HepG2 (cell line): Measurements from ENCODE around the gene SLC35G2. TPM values are rescaled to one million over a fixed set of nuclear protein-coding genes. Genes with fewer than 3 reads are reported as not detected.

ENCODE experiments used
- DNMT1 ChIP-seq: sonication (generic); formaldehyde crosslinking; IDR thresholded peaks from 2 replicates; pipeline ENCODE4 v1.5.1; 2020; ENCODE audit warnings: mild to moderate bottlenecking, missing genetic modification reagents
- IRF1 ChIP-seq: sonication (generic); formaldehyde crosslinking; IDR thresholded peaks from 2 replicates; pipeline ENCODE4 v1.4.0; 2020; ENCODE audit warnings: low read depth, mild to moderate bottlenecking, missing genetic modification reagents
- KDM2A ChIP-seq: sonication (generic); formaldehyde crosslinking; IDR thresholded peaks from 2 replicates; pipeline ENCODE4 v1.4.0; 2020; ENCODE audit warnings: low read depth, missing genetic modification reagents, borderline replicate concordance
- MAFF ChIP-seq: IDR thresholded peaks from 2 replicates; pipeline ENCODE4 v1.6.1; 2011; ENCODE audit warnings: low read depth, low read length, improper control_type of control experiment
- NFE2 ChIP-seq: sonication (generic); formaldehyde crosslinking; IDR thresholded peaks from 2 replicates; pipeline ENCODE4 v1.4.0; 2020; ENCODE audit warnings: missing genetic modification reagents
- NR2F2 ChIP-seq: IDR thresholded peaks from 2 replicates; pipeline ENCODE4 v1.6.1; 2012; ENCODE audit warnings: low read depth, inconsistent platforms, borderline replicate concordance
- NR2F6 ChIP-seq, 2 experiments: IDR thresholded peaks; 2 replicates each; pipeline ENCODE4 v1.6.1; 2016; ENCODE audit warnings: antibody characterized with exemption in 1 of 2, mild to moderate bottlenecking in 1 of 2
- PAWR ChIP-seq: sonication (generic); formaldehyde crosslinking; IDR thresholded peaks from 2 replicates; pipeline ENCODE4 v1.4.0; 2020; ENCODE audit warnings: missing genetic modification reagents, mild to moderate bottlenecking, borderline replicate concordance
- PHB2 ChIP-seq: fragments of 450-650 bp; IDR thresholded peaks from 2 replicates; pipeline ENCODE4 v1.6.1; 2018; ENCODE audit not compliant: partially characterized antibody
- PRDM10 ChIP-seq: sonication (generic); formaldehyde crosslinking; IDR thresholded peaks from 2 replicates; pipeline ENCODE4 v1.4.0; 2020; ENCODE audit warnings: low read depth, missing genetic modification reagents
- RCOR2 ChIP-seq: IDR thresholded peaks from 2 replicates; pipeline ENCODE4 v1.6.1; 2016; ENCODE audit warnings: missing biosample characterization, missing genetic modification reagents
- SETDB1 ChIP-seq: sonication (generic); formaldehyde crosslinking; IDR thresholded peaks from 2 replicates; pipeline ENCODE4 v1.5.1; 2020; ENCODE audit warnings: missing genetic modification reagents, mild to moderate bottlenecking, borderline replicate concordance
- SKI ChIP-seq: fragments of 450-650 bp; IDR thresholded peaks from one replicate; pipeline ENCODE4 v1.6.1; 2018; ENCODE audit warnings: mild to moderate bottlenecking; ENCODE audit not compliant: partially characterized antibody
- SSRP1 ChIP-seq: IDR thresholded peaks from 2 replicates; pipeline ENCODE4 v1.6.1; 2016; ENCODE audit warnings: control low read depth
- TERF1 ChIP-seq: sonication (generic); formaldehyde crosslinking; IDR thresholded peaks from 2 replicates; pipeline ENCODE4 v1.8.0; 2022; ENCODE audit warnings: mild to moderate bottlenecking, missing genetic modification reagents, moderate library complexity
- ZFP41 ChIP-seq: sonication (generic); formaldehyde crosslinking; IDR thresholded peaks from 2 replicates; pipeline ENCODE4 v1.4.0; 2020; ENCODE audit warnings: mild to moderate bottlenecking, missing genetic modification reagents, borderline replicate concordance
- ZFP82 ChIP-seq: sonication (generic); formaldehyde crosslinking; IDR thresholded peaks from 2 replicates; pipeline ENCODE4 v1.5.1; 2020; ENCODE audit warnings: mild to moderate bottlenecking, missing genetic modification reagents, borderline replicate concordance
- ZNF230 ChIP-seq: sonication (generic); formaldehyde crosslinking; IDR thresholded peaks from 2 replicates; pipeline ENCODE4 v1.4.0; 2020; ENCODE audit warnings: mild to moderate bottlenecking, missing genetic modification reagents
- ZNF326 ChIP-seq: sonication (generic); formaldehyde crosslinking; IDR thresholded peaks from 2 replicates; pipeline ENCODE4 v1.4.0; 2020; ENCODE audit warnings: missing genetic modification reagents, borderline replicate concordance
- ZNF331 ChIP-seq: sonication (generic); formaldehyde crosslinking; IDR thresholded peaks from 2 replicates; pipeline ENCODE4 v1.4.0; 2020; ENCODE audit warnings: missing genetic modification reagents
- ZNF335 ChIP-seq: sonication (generic); formaldehyde crosslinking; IDR thresholded peaks from 2 replicates; pipeline ENCODE4 v1.4.0; 2020; ENCODE audit warnings: missing genetic modification reagents
- ZNF558 ChIP-seq: sonication (generic); formaldehyde crosslinking; IDR thresholded peaks from 2 replicates; pipeline ENCODE4 v1.9.0; 2022; ENCODE audit warnings: mild to moderate bottlenecking, missing genetic modification reagents, borderline replicate concordance
- ZNF570 ChIP-seq: sonication (generic); formaldehyde crosslinking; IDR thresholded peaks from 2 replicates; pipeline ENCODE4 v1.4.0; 2020; ENCODE audit warnings: mild to moderate bottlenecking, missing genetic modification reagents, borderline replicate concordance
- ZNF83 ChIP-seq: sonication (generic); formaldehyde crosslinking; IDR thresholded peaks from 2 replicates; pipeline ENCODE4 v1.4.0; 2020; ENCODE audit warnings: missing genetic modification reagents, mild to moderate bottlenecking, borderline replicate concordance
- ZSCAN29 ChIP-seq: sonication (generic); formaldehyde crosslinking; conservative IDR thresholded peaks from 2 replicates; pipeline ENCODE4 v1.4.0; 2020; ENCODE audit warnings: mild to moderate bottlenecking, missing genetic modification reagents
- polyA plus RNA-seq, 8 experiments: library from polyadenylated mRNA; depleted of rRNA in 3 of 8; stranded (reverse) in 7 of 8; unstranded in 1 of 8; fragments of >200 nt; fragmentation: Illumina TruSeq in 4 of 8; extraction: Trizol in 4 of 8; gene quantifications; 2 replicates each; pipeline versions ENCODE4 v1.2.1 to v1.2.3, GENCODE V29; 2011 to 2016; ENCODE audit warnings: low read depth in 4 of 8, missing spikeins in 1 of 8, mixed read lengths in 1 of 8; ENCODE audit not compliant: insufficient read depth in 1 of 8
- total RNA-seq, 5 experiments: library from RNA; depleted of rRNA; stranded (reverse); fragments of >200 nt; fragmentation: Illumina TruSeq; extraction: Trizol; gene quantifications; 2 replicates each; pipeline ENCODE4 v1.2.3, GENCODE V29; 2016; ENCODE audit warnings: low read depth in 1 of 5

SLC35G2 gene
- total and polyA plus RNA-seq, 2 of the 13 experiments (the other 11 are each of a cell fraction or from before 2014, with no cell fraction given): 7.6 to 10.3 TPM

GRCh38 chr3:136861890-136862616, 43.1 kb downstream of the SLC35G2 start, which contains the start of gene NCK1 (continued):
- TF ChIP-seq TERF1 (CRISPR knock-in tag): no peak
- no peak; the same call in 1 of the 2 replicates for TF ChIP-seq ZNF335
- TF ChIP-seq KDM2A (CRISPR knock-in tag): peak; percentile 94
- no peak; the same call in 1 of the 2 replicates for TF ChIP-seq NR2F2
- peak; percentile 48 for TF ChIP-seq SKI
- TF ChIP-seq ZNF326 (CRISPR knock-in tag): no peak
- peak; percentile 86 for TF ChIP-seq ZFP82
- TF ChIP-seq IRF1 (CRISPR knock-in tag): peak; percentile 69; the same call in 1 of the 2 replicates
- TF ChIP-seq ZNF558 (CRISPR knock-in tag): peak; percentile 94; the same call in 1 of the 2 replicates
- no peak; the same call in 1 of the 2 replicates for TF ChIP-seq ZNF83
- TF ChIP-seq PRDM10 (CRISPR knock-in tag): peak; percentile 82
- no peak for TF ChIP-seq SETDB1 (CRISPR knock-in tag)
- TF ChIP-seq NR2F6 (IDR thresholded peaks at IDR 0.05): no peak
- peak; percentile 41; the same call in 1 of the 2 replicates for TF ChIP-seq NR2F6 (CRISPR knock-in tag; IDR thresholded peaks at IDR 0.05)
- 0 out of 2 replicates have a peak, but pooled peaks have one; percentile 34 for TF ChIP-seq SSRP1 (CRISPR knock-in tag)
- TF ChIP-seq ZNF331 (CRISPR knock-in tag): peak; percentile 49
- 0 out of 2 replicates have a peak, but pooled peaks have one; percentile 56 for TF ChIP-seq ZNF570
- 0 out of 2 replicates have a peak, but pooled peaks have one; percentile 43 for TF ChIP-seq DNMT1 (CRISPR knock-in tag)
- TF ChIP-seq PHB2: no peak
- no peak for TF ChIP-seq NFE2 (CRISPR knock-in tag)
- TF ChIP-seq ZSCAN29: peak; percentile 61; the same call in 1 of the 2 replicates
- TF ChIP-seq RCOR2 (CRISPR knock-in tag): no peak
- peak; percentile 70; the same call in 1 of the 2 replicates for TF ChIP-seq ZNF230 (CRISPR knock-in tag)
- TF ChIP-seq MAFF: no peak
- TF ChIP-seq ZFP41 (CRISPR knock-in tag): no peak
- TF ChIP-seq PAWR: no peak
